Measurements from ENCODE around the gene EYA4. TPM values are rescaled to one million over a fixed set of nuclear protein-coding genes. Genes with fewer than 3 reads are reported as not detected.

EYA4 gene
- total and polyA plus RNA-seq, 8 donors, result 0.03 to 16.3 (median 0.87) TPM; not detected in 1

GRCh38 chr6:133202610-133203343, 38.4 kb upstream of the EYA4 start:
- intact Hi-C loops (cut with DNase I; ENCODE audit: low total_unique reads), result no loop called here
- Histone ChIP-seq H3K27ac (no peak overlapping the region), H3K9me3 (no peaks in the 10 kb centered on the region), H3K36me3 (no peaks in the 10 kb centered on the region), H3K4me3 (no peak overlapping the region), H3K27me3 (no peaks in the 10 kb centered on the region), H3K4me1 (no peaks in the 10 kb centered on the region)
- 73 to 83% (median 75%) methylated on average over 4 of the region's 4 CpGs for WGBS, 5 donors
- peak in 1 of 2 donors; percentile 28 for DNase-seq
- TF ChIP-seq POLR2AphosphoS5 (IDR thresholded peaks at IDR 0.05) (no peak), CTCF (IDR thresholded peaks at IDR 0.05) (no peak), EP300 (IDR thresholded peaks at IDR 0.05) (no peak), POLR2A (IDR thresholded peaks at IDR 0.05) (no peak)

GRCh38 chr6:133203344-133203697, 37.8 kb upstream of the EYA4 start:
- intact Hi-C loops (cut with DNase I; ENCODE audit: low total_unique reads), result no loop called here
- Histone ChIP-seq H3K4me1 (no peaks in the 10 kb centered on the region), H3K27me3 (no peaks in the 10 kb centered on the region), H3K27ac (no peak overlapping the region), H3K36me3 (no peaks in the 10 kb centered on the region), H3K9me3 (no peaks in the 10 kb centered on the region), H3K4me3 (no peak overlapping the region)
- TF ChIP-seq POLR2A (IDR thresholded peaks at IDR 0.05) (no peak), EP300 (IDR thresholded peaks at IDR 0.05) (no peak), CTCF (IDR thresholded peaks at IDR 0.05) (no peak), POLR2AphosphoS5 (IDR thresholded peaks at IDR 0.05) (no peak)
- 65 to 77% (median 69%) methylated on average over 5 of the region's 5 CpGs for WGBS, 5 donors
- no peak for DNase-seq

GRCh38 chr6:133205304-133205703, 35.9 kb upstream of the EYA4 start:
- intact Hi-C loops (cut with DNase I; ENCODE audit: low total_unique reads), result no loop called here

GRCh38 chr6:133206942-133207341, 34.2 kb upstream of the EYA4 start:
- intact Hi-C loops (cut with DNase I; ENCODE audit: low total_unique reads), result no loop called here
- Histone ChIP-seq H3K4me3 (no peak overlapping the region), H3K9me3 (peaks cover 0 to 8% (median 3%) of the 10 kb centered on the region in 4 donors), H3K36me3 (no peaks in the 10 kb centered on the region), H3K27me3 (no peaks in the 10 kb centered on the region), H3K4me1 (no peaks in the 10 kb centered on the region), H3K27ac (no peak overlapping the region)
- WGBS, 5 donors, result 70 to 80% (median 74%) methylated on average over 5 of the region's 5 CpGs
- no peak for TF ChIP-seq POLR2AphosphoS5 (IDR thresholded peaks at IDR 0.05)
- no peak for TF ChIP-seq CTCF (IDR thresholded peaks at IDR 0.05)
- no peak for TF ChIP-seq POLR2A (IDR thresholded peaks at IDR 0.05)
- no peak for TF ChIP-seq EP300 (IDR thresholded peaks at IDR 0.05)
- DNase-seq, result no peak

More at GRCh38 chr6:133205304-133205703, 35.9 kb upstream of the EYA4 start:
- TF ChIP-seq POLR2AphosphoS5 (IDR thresholded peaks at IDR 0.05) (no peak), EP300 (IDR thresholded peaks at IDR 0.05) (no peak), POLR2A (IDR thresholded peaks at IDR 0.05) (no peak), CTCF (IDR thresholded peaks at IDR 0.05) (no peak)
- Histone ChIP-seq H3K4me1 (no peaks in the 10 kb centered on the region), H3K4me3 (no peak overlapping the region), H3K27ac (no peak overlapping the region), H3K27me3 (no peaks in the 10 kb centered on the region), H3K36me3 (no peaks in the 10 kb centered on the region), H3K9me3 (peaks cover 0 to 8% (median 3%) of the 10 kb centered on the region in 4 donors)
- DNase-seq, result no peak
